Measurements from ENCODE around the gene FH.
A peak's percentile ranks its signal among the peaks of the same experiment; 100 is the strongest.

Gene FH

GRCh38 chr1:241519308-241520079 is at the start of gene FH:
TSS of gene FH (minus strand) at chr1:241519755. CDS start at chr1:241519722, 33 bp downstream.
- TF ChIP-seq, protein P1, sequence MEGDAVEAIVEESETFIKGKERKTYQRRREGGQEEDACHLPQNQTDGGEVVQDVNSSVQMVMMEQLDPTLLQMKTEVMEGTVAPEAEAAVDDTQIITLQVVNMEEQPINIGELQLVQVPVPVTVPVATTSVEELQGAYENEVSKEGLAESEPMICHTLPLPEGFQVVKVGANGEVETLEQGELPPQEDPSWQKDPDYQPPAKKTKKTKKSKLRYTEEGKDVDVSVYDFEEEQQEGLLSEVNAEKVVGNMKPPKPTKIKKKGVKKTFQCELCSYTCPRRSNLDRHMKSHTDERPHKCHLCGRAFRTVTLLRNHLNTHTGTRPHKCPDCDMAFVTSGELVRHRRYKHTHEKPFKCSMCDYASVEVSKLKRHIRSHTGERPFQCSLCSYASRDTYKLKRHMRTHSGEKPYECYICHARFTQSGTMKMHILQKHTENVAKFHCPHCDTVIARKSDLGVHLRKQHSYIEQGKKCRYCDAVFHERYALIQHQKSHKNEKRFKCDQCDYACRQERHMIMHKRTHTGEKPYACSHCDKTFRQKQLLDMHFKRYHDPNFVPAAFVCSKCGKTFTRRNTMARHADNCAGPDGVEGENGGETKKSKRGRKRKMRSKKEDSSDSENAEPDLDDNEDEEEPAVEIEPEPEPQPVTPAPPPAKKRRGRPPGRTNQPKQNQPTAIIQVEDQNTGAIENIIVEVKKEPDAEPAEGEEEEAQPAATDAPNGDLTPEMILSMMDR (IDR thresholded peaks at IDR 0.05; ENCODE audit: borderline replicate concordance, insufficient read depth, low read depth, low read length): no peak
- H3K4me3 ChIP-seq (ENCODE audit: low read depth, low read length): peak within 1 kb of the TSS; percentile 93

DNA sequence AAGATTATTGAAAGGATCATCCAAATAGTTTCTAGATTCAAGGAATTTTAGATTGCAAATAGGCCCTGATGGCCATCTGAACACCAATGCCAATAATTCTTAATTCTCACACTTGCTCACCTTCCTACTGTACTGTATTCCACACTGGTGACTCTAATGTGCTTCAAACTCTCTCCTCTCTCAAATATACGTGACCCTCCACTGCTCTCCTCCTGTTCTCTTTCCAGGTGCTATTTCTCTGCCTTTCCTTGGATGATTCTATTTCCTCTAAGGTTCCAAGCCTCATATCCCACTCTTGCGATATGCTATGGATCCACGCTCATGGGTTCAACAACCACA is 41.3 kb upstream of the FH start:
- H3K4me3 ChIP-seq (ENCODE audit: low read depth, low read length): no peak overlapping the region
- TF ChIP-seq, protein P1 (IDR thresholded peaks at IDR 0.05; ENCODE audit: borderline replicate concordance, insufficient read depth, low read depth, low read length): no peak

DNA sequence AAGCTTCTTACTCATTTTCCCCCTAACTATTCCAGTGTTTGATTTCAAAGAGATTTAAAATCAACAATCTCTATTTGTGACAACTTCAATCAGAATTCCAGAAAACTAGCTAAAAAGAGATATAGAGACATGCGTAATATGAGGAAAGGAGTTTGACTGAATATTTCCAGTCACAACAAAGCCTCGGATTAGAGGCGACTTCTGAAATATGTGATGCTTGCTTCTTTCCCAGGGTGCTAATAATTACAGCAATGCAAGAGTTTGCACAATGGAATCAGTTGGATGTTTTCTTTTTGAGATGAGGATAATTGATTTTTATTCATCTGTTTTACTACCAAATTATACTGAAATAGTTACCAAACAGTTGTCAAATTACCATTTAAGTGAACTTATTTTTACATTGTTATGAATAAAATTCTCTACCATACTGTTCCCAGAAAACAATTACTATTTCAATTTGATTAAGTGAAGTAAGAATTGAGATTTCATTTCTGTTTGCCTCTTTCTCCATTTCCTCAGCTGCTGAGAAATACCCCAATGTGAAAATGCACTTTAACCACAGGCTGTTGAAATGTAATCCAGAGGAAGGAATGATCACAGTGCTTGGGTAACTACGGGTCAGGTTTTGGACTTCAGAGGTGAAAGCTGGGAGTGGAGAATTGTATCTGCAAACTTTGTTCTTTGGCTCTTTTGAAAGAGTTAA is 40.7 kb upstream of the FH start:
- TF ChIP-seq, protein P1 (IDR thresholded peaks at IDR 0.05; ENCODE audit: borderline replicate concordance, insufficient read depth, low read depth, low read length): no peak
- no peak overlapping the region for H3K4me3 ChIP-seq (ENCODE audit: low read depth, low read length)

GRCh38 chr1:241557551-241558193 is 38.1 kb upstream of the FH start:
- TF ChIP-seq, protein P1 (IDR thresholded peaks at IDR 0.05; ENCODE audit: borderline replicate concordance, insufficient read depth, low read depth, low read length): no peak
- H3K4me3 ChIP-seq (ENCODE audit: low read depth, low read length): no peak overlapping the region

DNA sequence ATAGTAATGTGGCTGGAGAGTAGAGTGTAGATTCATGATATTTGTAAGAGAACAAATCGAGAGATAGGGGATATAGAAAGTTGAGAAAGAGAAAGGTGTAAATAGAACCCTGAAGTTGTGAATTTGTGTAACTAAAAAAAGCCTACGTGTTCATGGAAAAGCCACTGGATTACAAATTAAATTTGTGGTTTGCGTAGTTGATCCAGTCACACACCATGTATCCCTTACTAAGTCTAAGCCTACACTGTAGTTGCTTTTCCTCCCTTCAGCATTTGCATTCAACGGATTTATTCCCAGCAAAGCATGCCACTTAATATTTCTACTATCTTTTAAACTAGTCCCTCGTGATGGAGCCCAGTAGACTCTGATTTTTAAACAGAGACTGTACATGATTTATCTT is 37.5 kb upstream of the FH start:
- TF ChIP-seq, protein P1 (IDR thresholded peaks at IDR 0.05; ENCODE audit: borderline replicate concordance, insufficient read depth, low read depth, low read length): no peak
- H3K4me3 ChIP-seq (ENCODE audit: low read depth, low read length): no peak overlapping the region

DNA sequence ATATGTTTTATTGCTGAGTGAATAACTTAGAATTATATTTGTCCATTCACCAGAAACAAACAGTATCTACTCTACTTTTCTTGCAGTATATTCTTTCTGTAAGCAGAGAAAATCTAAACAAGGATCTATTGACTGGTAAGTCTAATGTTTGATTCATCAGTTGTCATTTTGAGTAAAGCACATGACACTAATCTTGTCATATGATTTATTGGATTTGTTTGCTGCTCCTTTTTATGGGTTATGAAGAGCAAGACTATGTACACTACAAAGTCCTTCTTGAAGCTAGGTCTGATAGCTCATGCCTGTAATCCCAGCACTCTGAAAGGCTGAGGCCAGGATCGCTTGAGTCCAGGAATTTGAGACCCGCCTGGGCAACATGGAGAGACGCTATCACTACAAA is 36.0 kb upstream of the FH start:
- TF ChIP-seq, protein P1 (IDR thresholded peaks at IDR 0.05; ENCODE audit: borderline replicate concordance, insufficient read depth, low read depth, low read length): no peak
- H3K4me3 ChIP-seq (ENCODE audit: low read depth, low read length): no peak overlapping the region

All from GM12875 (cell line).